A549 (cell line): ENCODE results near the gene NCOA7. TPM values are rescaled to one million over a fixed set of nuclear protein-coding genes. Genes with fewer than 3 reads are reported as not detected.

ENCODE experiments used
- ATAC-seq, 2 experiments: fragments of 200-7000 bp in 1 of 2; fragments of >200 bp in 1 of 2; cut with Nextera tagmentation in 1 of 2; cut with Tn5 transposase in 1 of 2; 3 replicates each; pipeline versions ENCODE4 v1.8.0 to v1.9.1; 2018 to 2020; ENCODE audit warnings: mild to moderate bottlenecking in 1 of 2, moderate library complexity in 1 of 2
- CTCF ChIA-PET: fragments of 300-600 bp; sonication (Branson Sonifier 250); formaldehyde crosslinking; extraction: SDS; loops from one replicate; lab custom pipeline; 2021; ENCODE audit warnings: antibody characterized with exemption, inconsistent platforms; lab: Yijun Ruan, JAX
- POLR2A ChIA-PET: fragments of 350-600 bp; formaldehyde crosslinking; extraction: SDS; loops from one replicate; lab custom pipeline; 2021; ENCODE audit warnings: antibody characterized with exemption, inconsistent platforms; lab: Yijun Ruan, JAX
- DNase-seq, 2 experiments: peaks; one replicate each; pipeline versions ENCODE4 v3.0.0 to v3.0.0-alpha.2; 2011 to 2016; ENCODE audit warnings: low read depth in 1 of 2, low spot score in 1 of 2
- FAIRE-seq: peaks from 2 replicates; lab custom pipeline; 2011; peaks lifted over from hg19 to GRCh38; lab: Jason Lieb, UNC
- H3K27ac ChIP-seq, 2 experiments: fragments of >200 bp; sonication (Bioruptor Twin); formaldehyde crosslinking; 3 replicates each; pipeline ENCODE4 v1.5.1; 2016 to 2017
- H3K4me1 ChIP-seq: fragments of >200 bp; sonication (Bioruptor Twin); formaldehyde crosslinking; 3 replicates; pipeline ENCODE4 v1.6.1; 2016
- H3K4me2 ChIP-seq: fragments of >200 bp; sonication (Bioruptor Twin); formaldehyde crosslinking; 3 replicates; pipeline ENCODE4 v1.6.1; 2016
- H3K4me3 ChIP-seq: fragments of >200 bp; sonication (Bioruptor Twin); formaldehyde crosslinking; 3 replicates; pipeline ENCODE4 v1.5.1; 2016
- H3K9me3 ChIP-seq: fragments of >200 bp; sonication (Bioruptor Twin); formaldehyde crosslinking; 3 replicates; pipeline ENCODE4 v1.6.1; 2016
- CBX2 ChIP-seq: fragments of 200-600 bp; sonication (generic); IDR thresholded peaks from 2 replicates; pipeline ENCODE4 v1.6.1; 2016; ENCODE audit warnings: low read depth, mild to moderate bottlenecking, borderline replicate concordance
- CEBPB ChIP-seq, 2 experiments: fragments of >200 bp in 1 of 2; sonication (Bioruptor Twin) in 1 of 2; formaldehyde crosslinking in 1 of 2; IDR thresholded peaks; 2 replicates each; pipeline ENCODE4 v1.6.1; 2012 to 2016
- CHD4 ChIP-seq: fragments of 200-600 bp; sonication (generic); IDR thresholded peaks from 2 replicates; pipeline ENCODE4 v1.6.1; 2016; ENCODE audit warnings: antibody characterized with exemption, mild to moderate bottlenecking, borderline replicate concordance
- FOSL2 ChIP-seq, 2 experiments: fragments of 450-650 bp in 1 of 2; fragments of >200 bp in 1 of 2; sonication (Bioruptor Twin) in 1 of 2; formaldehyde crosslinking; IDR thresholded peaks; 2 replicates each; pipeline versions ENCODE4 v1.5.0 to v1.6.1; 2016 to 2020; ENCODE audit warnings: mild to moderate bottlenecking in 1 of 2, moderate library complexity in 1 of 2
- HDAC2 ChIP-seq: fragments of 200-600 bp; sonication (generic); IDR thresholded peaks from 2 replicates; pipeline ENCODE4 v1.6.1; 2016
- JUNB ChIP-seq: fragments of >200 bp; sonication (Bioruptor Twin); formaldehyde crosslinking; IDR thresholded peaks from 2 replicates; pipeline ENCODE4 v1.6.1; 2016
- KDM5A ChIP-seq: fragments of 200-600 bp; sonication (generic); IDR thresholded peaks from 2 replicates; pipeline ENCODE4 v1.6.1; 2016; ENCODE audit warnings: antibody characterized with exemption, mild to moderate bottlenecking
- MAFK ChIP-seq: fragments of 450-650 bp; IDR thresholded peaks from 2 replicates; pipeline ENCODE4 v1.6.1; 2014; ENCODE audit not compliant: partially characterized antibody
- MAZ ChIP-seq: fragments of 150-350 bp; IDR thresholded peaks from 2 replicates; pipeline ENCODE4 v1.6.1; 2014; ENCODE audit warnings: antibody characterized with exemption, low read depth, low read length, borderline replicate concordance
- NFE2L2 ChIP-seq: fragments of 150-350 bp; conservative IDR thresholded peaks from 2 replicates; pipeline ENCODE4 v1.6.1; 2014; ENCODE audit warnings: low read length
- RARB ChIP-seq: fragments of 250-450 bp; sonication (Bioruptor Pico); IDR thresholded peaks from 2 replicates; pipeline ENCODE4 v1.8.0; 2021; ENCODE audit warnings: mild to moderate bottlenecking, moderate library complexity
- RCOR1 ChIP-seq: fragments of 150-350 bp; IDR thresholded peaks from 2 replicates; pipeline ENCODE4 v1.6.1; 2014; ENCODE audit warnings: antibody characterized with exemption, low read length, low read depth
- RNF2 ChIP-seq: fragments of 200-600 bp; sonication (generic); IDR thresholded peaks from 2 replicates; pipeline ENCODE4 v1.6.1; 2016; ENCODE audit warnings: low read depth, mild to moderate bottlenecking, antibody characterized with exemption, moderate library complexity, borderline replicate concordance
- TFCP2L1 ChIP-seq: fragments of 250-450 bp; sonication (Bioruptor Pico); IDR thresholded peaks from 2 replicates; pipeline ENCODE4 v1.5.0; 2021; ENCODE audit warnings: mild to moderate bottlenecking
- TP53 ChIP-seq: fragments of 250-450 bp; sonication (Bioruptor Pico); IDR thresholded peaks from 2 replicates; pipeline ENCODE4 v1.5.0; 2021; ENCODE audit warnings: mild to moderate bottlenecking, moderate library complexity
- ZC3H11A ChIP-seq: fragments of 450-650 bp; IDR thresholded peaks from 2 replicates; pipeline ENCODE4 v1.6.1; 2014; ENCODE audit warnings: antibody characterized with exemption, mild to moderate bottlenecking
- ZFP36 ChIP-seq: fragments of 450-650 bp; IDR thresholded peaks from 2 replicates; pipeline ENCODE4 v1.6.1; 2014; ENCODE audit warnings: borderline replicate concordance; ENCODE audit not compliant: partially characterized antibody
- ZSCAN20 ChIP-seq: fragments of 250-450 bp; sonication (Bioruptor Pico); IDR thresholded peaks from 2 replicates; pipeline ENCODE4 v1.8.0; 2022; ENCODE audit warnings: mild to moderate bottlenecking, moderate library complexity
- WGBS: methylation state at CpG from one replicate; pipeline ENCODE4 v1.1.6; 2017; ENCODE audit errors: missing lambda C conversion rate; 5-methylcytosine and 5-hydroxymethylcytosine counted together
- polyA plus RNA-seq, 4 experiments: library from polyadenylated mRNA; depleted of rRNA in 3 of 4; stranded (reverse); fragments of >200 nt; fragmentation: RNase III in 1 of 4; extraction: RNeasy Plus Mini Kit Qiagen cat#74134 plus additional on column Dnase treatment in 1 of 4; gene quantifications; 2 replicates in 3 of 4; 3 replicates in 1 of 4; pipeline ENCODE4 v1.2.3, GENCODE V29; 2011 to 2017
- TF ChIP-seq, protein P1 (sequence below): fragments of 200-600 bp; sonication (generic); IDR thresholded peaks from 2 replicates; pipeline ENCODE4 v1.6.1; 2016; ENCODE audit warnings: antibody characterized with exemption, mild to moderate bottlenecking, moderate library complexity
- TF ChIP-seq, protein P2 (sequence below): fragments of 150-350 bp; IDR thresholded peaks from 2 replicates; pipeline ENCODE4 v1.6.1; 2014; ENCODE audit warnings: low read depth, mild to moderate bottlenecking, low read length
- TF ChIP-seq, protein P3 (sequence below): fragments of >200 bp; sonication (Bioruptor Twin); formaldehyde crosslinking; IDR thresholded peaks from 3 replicates; pipeline ENCODE4 v1.6.1; 2016
- TF ChIP-seq, protein P4 (sequence below): IDR thresholded peaks from 2 replicates; pipeline ENCODE4 v1.6.1; 2012
- TF ChIP-seq, protein P5 (sequence below): IDR thresholded peaks from 2 replicates; pipeline ENCODE4 v1.6.1; 2012
- TF ChIP-seq, protein P6 (sequence below): fragments of 250-450 bp; sonication (Bioruptor Pico); IDR thresholded peaks from 2 replicates; pipeline ENCODE4 v1.5.0; 2021; ENCODE audit warnings: mild to moderate bottlenecking, moderate library complexity, borderline replicate concordance

NCOA7 gene
- polyA plus RNA-seq, 2 of the 4 experiments (the other 2 are of a cell fraction): 66.4 to 195 TPM

DNA sequence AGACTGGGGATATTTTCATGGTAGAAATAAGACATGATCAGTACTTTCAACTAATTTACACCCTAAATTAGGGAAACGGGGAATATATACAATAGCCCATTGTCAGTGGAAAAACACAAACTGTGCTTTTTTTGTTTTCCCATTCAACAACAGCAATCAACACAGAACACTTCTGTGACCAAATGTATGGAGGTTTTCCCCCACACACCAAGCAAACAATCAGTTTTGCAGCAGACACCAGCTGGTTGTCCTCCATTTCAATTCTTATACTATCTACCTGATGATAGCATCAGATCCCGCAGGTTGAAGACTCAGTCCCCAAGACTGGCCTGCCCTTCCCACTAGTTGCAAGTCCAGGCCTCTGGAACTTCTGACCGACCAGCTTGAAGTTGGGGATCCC, 170.4 kb downstream of the NCOA7 start (continued):
- TF ChIP-seq, protein P1, sequence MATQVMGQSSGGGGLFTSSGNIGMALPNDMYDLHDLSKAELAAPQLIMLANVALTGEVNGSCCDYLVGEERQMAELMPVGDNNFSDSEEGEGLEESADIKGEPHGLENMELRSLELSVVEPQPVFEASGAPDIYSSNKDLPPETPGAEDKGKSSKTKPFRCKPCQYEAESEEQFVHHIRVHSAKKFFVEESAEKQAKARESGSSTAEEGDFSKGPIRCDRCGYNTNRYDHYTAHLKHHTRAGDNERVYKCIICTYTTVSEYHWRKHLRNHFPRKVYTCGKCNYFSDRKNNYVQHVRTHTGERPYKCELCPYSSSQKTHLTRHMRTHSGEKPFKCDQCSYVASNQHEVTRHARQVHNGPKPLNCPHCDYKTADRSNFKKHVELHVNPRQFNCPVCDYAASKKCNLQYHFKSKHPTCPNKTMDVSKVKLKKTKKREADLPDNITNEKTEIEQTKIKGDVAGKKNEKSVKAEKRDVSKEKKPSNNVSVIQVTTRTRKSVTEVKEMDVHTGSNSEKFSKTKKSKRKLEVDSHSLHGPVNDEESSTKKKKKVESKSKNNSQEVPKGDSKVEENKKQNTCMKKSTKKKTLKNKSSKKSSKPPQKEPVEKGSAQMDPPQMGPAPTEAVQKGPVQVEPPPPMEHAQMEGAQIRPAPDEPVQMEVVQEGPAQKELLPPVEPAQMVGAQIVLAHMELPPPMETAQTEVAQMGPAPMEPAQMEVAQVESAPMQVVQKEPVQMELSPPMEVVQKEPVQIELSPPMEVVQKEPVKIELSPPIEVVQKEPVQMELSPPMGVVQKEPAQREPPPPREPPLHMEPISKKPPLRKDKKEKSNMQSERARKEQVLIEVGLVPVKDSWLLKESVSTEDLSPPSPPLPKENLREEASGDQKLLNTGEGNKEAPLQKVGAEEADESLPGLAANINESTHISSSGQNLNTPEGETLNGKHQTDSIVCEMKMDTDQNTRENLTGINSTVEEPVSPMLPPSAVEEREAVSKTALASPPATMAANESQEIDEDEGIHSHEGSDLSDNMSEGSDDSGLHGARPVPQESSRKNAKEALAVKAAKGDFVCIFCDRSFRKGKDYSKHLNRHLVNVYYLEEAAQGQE: no peak
- TF ChIP-seq ZC3H11A: no peak
- TF ChIP-seq, protein P2, sequence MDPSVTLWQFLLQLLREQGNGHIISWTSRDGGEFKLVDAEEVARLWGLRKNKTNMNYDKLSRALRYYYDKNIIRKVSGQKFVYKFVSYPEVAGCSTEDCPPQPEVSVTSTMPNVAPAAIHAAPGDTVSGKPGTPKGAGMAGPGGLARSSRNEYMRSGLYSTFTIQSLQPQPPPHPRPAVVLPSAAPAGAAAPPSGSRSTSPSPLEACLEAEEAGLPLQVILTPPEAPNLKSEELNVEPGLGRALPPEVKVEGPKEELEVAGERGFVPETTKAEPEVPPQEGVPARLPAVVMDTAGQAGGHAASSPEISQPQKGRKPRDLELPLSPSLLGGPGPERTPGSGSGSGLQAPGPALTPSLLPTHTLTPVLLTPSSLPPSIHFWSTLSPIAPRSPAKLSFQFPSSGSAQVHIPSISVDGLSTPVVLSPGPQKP: no peak
- no peak for TF ChIP-seq MAZ
- TF ChIP-seq CHD4: no peak
- TF ChIP-seq RARB (CRISPR knock-in tag): no peak
- no peak for TF ChIP-seq CEBPB (IDR thresholded peaks at IDR 0.05)

DNA sequence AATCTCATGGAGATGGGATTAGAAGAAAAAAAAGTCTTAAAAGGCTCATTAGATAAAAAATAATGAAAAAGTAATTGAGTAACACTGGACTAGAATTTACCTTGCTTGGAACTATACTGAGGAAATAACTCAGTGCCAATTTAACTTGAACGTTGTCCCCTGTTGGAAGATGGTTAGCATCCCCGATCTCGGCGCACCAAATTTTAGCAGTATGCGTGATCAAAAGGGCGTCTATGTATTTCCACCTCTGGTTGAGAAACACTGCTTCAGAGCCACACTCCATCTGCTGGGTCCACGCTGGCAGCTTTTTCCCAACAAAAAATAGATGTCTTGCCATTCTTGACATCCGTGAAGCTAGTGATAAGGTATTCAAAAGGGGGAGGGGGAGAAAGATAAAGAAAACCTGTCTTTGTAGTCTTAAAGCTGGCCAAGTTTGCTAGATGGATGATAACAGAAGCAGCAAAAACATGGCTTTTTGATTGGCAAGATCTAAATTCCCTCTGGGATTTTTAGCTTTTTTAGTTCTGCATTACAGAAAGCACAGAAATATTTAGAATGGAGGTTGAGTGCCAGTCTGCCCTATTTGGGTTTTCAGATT, 172.2 kb downstream of the NCOA7 start:
- DNase-seq (no peak), ATAC-seq (no peak), FAIRE-seq (no peak)
- no peaks in the 10 kb centered on the region for H3K9me3 ChIP-seq
- no peak overlapping the region for H3K4me2 ChIP-seq
- peaks cover 12% of the 10 kb centered on the region; the same call in 2 of the 3 replicates for H3K4me1 ChIP-seq
- TF ChIP-seq, protein P3, sequence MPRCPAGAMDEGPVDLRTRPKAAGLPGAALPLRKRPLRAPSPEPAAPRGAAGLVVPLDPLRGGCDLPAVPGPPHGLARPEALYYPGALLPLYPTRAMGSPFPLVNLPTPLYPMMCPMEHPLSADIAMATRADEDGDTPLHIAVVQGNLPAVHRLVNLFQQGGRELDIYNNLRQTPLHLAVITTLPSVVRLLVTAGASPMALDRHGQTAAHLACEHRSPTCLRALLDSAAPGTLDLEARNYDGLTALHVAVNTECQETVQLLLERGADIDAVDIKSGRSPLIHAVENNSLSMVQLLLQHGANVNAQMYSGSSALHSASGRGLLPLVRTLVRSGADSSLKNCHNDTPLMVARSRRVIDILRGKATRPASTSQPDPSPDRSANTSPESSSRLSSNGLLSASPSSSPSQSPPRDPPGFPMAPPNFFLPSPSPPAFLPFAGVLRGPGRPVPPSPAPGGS: no peak
- no peak for TF ChIP-seq RNF2
- TF ChIP-seq CEBPB (IDR thresholded peaks at IDR 0.05): no peak
- TF ChIP-seq HDAC2: no peak
- no peak for TF ChIP-seq ZC3H11A
- TF ChIP-seq ZFP36: no peak
- TF ChIP-seq RCOR1: no peak
- TF ChIP-seq JUNB: no peak
- no peak for TF ChIP-seq MAFK
- no peak overlapping the region for H3K27ac ChIP-seq
- ChIA-PET POLR2A (no interaction called here), CTCF (interaction anchor here (1.0 to 3.0 kb wide), 9 partner anchors 10 to 651 kb away, joined by 3 to 17 read pairs (median 5); partner anchors contain the start of gene NCOA7)
- H3K4me3 ChIP-seq: no peak overlapping the region
- WGBS: 90% methylated on average over 8 of the region's 8 CpGs

DNA sequence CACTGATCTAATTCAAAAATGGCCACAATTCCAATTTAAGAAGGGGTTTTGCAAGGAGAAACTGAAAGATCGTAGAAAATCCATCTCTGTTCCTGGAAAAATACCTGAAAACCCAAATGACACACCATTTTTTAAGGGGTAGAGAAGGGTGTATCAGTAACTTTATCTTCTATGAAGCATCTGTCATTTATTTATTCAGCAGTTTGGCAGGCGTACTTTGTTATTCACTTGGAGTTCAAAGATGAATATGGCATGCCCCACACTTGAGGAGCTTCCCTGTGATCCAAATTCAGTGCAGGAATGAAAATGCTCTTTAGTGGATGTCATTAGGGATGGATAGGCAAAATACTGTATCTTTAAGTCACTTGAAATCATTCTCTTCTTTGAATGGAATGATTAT, 173.1 kb downstream of the NCOA7 start:
- ATAC-seq (no peak), DNase-seq (no peak), FAIRE-seq (no peak)
- ChIA-PET CTCF (interaction anchor here (1.4 to 3.0 kb wide), 5 partner anchors 10 to 182 kb away, joined by 3 to 17 read pairs (median 10); partner anchors contain the start of gene NCOA7), POLR2A (no interaction called here)
- 74% methylated on average over 2 of the region's 2 CpGs for WGBS
- no peaks in the 10 kb centered on the region for H3K9me3 ChIP-seq
- peaks cover 7% of the 10 kb centered on the region; the same call in 1 of the 3 replicates for H3K4me1 ChIP-seq
- no peak overlapping the region for H3K4me3 ChIP-seq
- peak overlapping the region; percentile 22; the same call in 2 of the 3 replicates for H3K4me2 ChIP-seq
- no peak overlapping the region for H3K27ac ChIP-seq
- no peak for TF ChIP-seq NFE2L2
- TF ChIP-seq, protein P4, sequence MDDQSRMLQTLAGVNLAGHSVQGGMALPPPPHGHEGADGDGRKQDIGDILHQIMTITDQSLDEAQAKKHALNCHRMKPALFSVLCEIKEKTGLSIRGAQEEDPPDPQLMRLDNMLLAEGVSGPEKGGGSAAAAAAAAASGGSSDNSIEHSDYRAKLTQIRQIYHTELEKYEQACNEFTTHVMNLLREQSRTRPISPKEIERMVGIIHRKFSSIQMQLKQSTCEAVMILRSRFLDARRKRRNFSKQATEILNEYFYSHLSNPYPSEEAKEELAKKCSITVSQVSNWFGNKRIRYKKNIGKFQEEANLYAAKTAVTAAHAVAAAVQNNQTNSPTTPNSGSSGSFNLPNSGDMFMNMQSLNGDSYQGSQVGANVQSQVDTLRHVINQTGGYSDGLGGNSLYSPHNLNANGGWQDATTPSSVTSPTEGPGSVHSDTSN: no peak
- TF ChIP-seq, protein P5, sequence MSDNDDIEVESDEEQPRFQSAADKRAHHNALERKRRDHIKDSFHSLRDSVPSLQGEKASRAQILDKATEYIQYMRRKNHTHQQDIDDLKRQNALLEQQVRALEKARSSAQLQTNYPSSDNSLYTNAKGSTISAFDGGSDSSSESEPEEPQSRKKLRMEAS: no peak
- TF ChIP-seq TP53 (CRISPR knock-in tag): no peak
- no peak for TF ChIP-seq TFCP2L1 (CRISPR knock-in tag)
- TF ChIP-seq, protein P3: no peak
- TF ChIP-seq ZSCAN20 (CRISPR knock-in tag): no peak
- no peak for TF ChIP-seq KDM5A
- TF ChIP-seq CBX2: no peak
- TF ChIP-seq, protein P6, sequence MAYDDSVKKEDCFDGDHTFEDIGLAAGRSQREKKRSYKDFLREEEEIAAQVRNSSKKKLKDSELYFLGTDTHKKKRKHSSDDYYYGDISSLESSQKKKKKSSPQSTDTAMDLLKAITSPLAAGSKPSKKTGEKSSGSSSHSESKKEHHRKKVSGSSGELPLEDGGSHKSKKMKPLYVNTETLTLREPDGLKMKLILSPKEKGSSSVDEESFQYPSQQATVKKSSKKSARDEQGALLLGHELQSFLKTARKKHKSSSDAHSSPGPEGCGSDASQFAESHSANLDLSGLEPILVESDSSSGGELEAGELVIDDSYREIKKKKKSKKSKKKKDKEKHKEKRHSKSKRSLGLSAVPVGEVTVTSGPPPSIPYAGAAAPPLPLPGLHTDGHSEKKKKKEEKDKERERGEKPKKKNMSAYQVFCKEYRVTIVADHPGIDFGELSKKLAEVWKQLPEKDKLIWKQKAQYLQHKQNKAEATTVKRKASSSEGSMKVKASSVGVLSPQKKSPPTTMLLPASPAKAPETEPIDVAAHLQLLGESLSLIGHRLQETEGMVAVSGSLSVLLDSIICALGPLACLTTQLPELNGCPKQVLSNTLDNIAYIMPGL (CRISPR knock-in tag): no peak
- no peak for TF ChIP-seq FOSL2 (IDR thresholded peaks at IDR 0.05)
- no peak for TF ChIP-seq FOSL2 (CRISPR knock-in tag; IDR thresholded peaks at IDR 0.05)
- TF ChIP-seq ZFP36: no peak
